GM12878 (cell line): ENCODE data around the gene EIF3A. TPM values are rescaled to one million over a fixed set of nuclear protein-coding genes. Genes with fewer than 3 reads are reported as not detected.

Source experiments
- BHLHE40 ChIP-seq, 2 experiments: fragments of 450-650 bp in 1 of 2; IDR thresholded peaks; 2 replicates each; pipeline ENCODE4 v1.6.1; 2011 to 2017; ENCODE audit warnings: low read depth in 2 of 2, borderline replicate concordance in 1 of 2, improper control_type of control experiment in 1 of 2, low read length in 1 of 2, mild to moderate bottlenecking in 1 of 2
- CHD4 ChIP-seq: fragments of 200-600 bp; sonication (generic); IDR thresholded peaks from 2 replicates; pipeline ENCODE4 v1.6.1; 2016; ENCODE audit warnings: mild to moderate bottlenecking
- EED ChIP-seq: sonication (generic); IDR thresholded peaks from 2 replicates; pipeline ENCODE4 v1.6.1; 2016; ENCODE audit warnings: antibody characterized with exemption, low read depth
- EP300 ChIP-seq, 2 experiments: fragments of 150-350 bp in 1 of 2; IDR thresholded peaks; 2 replicates each; pipeline ENCODE4 v1.6.1; 2011 to 2012; ENCODE audit warnings: low read depth in 2 of 2, low read length in 2 of 2, borderline replicate concordance in 1 of 2, improper control_type of control experiment in 1 of 2, inconsistent platforms in 1 of 2; ENCODE audit not compliant: control insufficient read depth in 1 of 2
- HDGF ChIP-seq: fragments of 450-650 bp; IDR thresholded peaks from 2 replicates; pipeline ENCODE4 v1.6.1; 2016; ENCODE audit warnings: antibody characterized with exemption
- KDM1A ChIP-seq: fragments of 200-600 bp; sonication (generic); IDR thresholded peaks from 2 replicates; pipeline ENCODE4 v1.6.1; 2016; ENCODE audit warnings: borderline replicate concordance
- PML ChIP-seq: IDR thresholded peaks from 2 replicates; pipeline ENCODE4 v1.6.1; 2012; ENCODE audit warnings: low read length, inconsistent platforms
- POLR2A ChIP-seq: IDR thresholded peaks from 2 replicates; pipeline ENCODE4 v1.6.1; 2011; ENCODE audit warnings: low read depth, mild to moderate bottlenecking, low read length
- RB1 ChIP-seq: fragments of 450-650 bp; formaldehyde crosslinking; IDR thresholded peaks from 2 replicates; pipeline ENCODE4 v1.6.1; 2017; ENCODE audit warnings: mild to moderate bottlenecking, borderline replicate concordance
- RELA ChIP-seq: fragments of 450-650 bp; IDR thresholded peaks from 2 replicates; pipeline ENCODE4 v1.8.0; 2014; ENCODE audit warnings: borderline replicate concordance; ENCODE audit not compliant: partially characterized antibody
- SIN3A ChIP-seq: IDR thresholded peaks from 2 replicates; pipeline ENCODE4 v1.6.1; 2012; ENCODE audit warnings: low read depth, low read length, improper control_type of control experiment
- SMAD1 ChIP-seq: fragments of 450-650 bp; IDR thresholded peaks from 2 replicates; pipeline ENCODE4 v1.6.1; 2018; ENCODE audit warnings: mild to moderate bottlenecking, low read depth; ENCODE audit not compliant: partially characterized antibody
- SREBF1 ChIP-seq: IDR thresholded peaks from 2 replicates; pipeline ENCODE4 v1.6.1; 2012; ENCODE audit warnings: mild to moderate bottlenecking, low read length
- YY1 ChIP-seq: IDR thresholded peaks from 2 replicates; pipeline ENCODE4 v1.6.1; 2011; ENCODE audit warnings: low read depth, mild to moderate bottlenecking, low read length
- ZNF217 ChIP-seq: fragments of 450-650 bp; IDR thresholded peaks from 2 replicates; pipeline ENCODE4 v1.6.1; 2017; ENCODE audit warnings: antibody characterized with exemption, mild to moderate bottlenecking
- polyA plus RNA-seq, 11 experiments: library from polyadenylated mRNA; depleted of rRNA in 4 of 11; unstranded in 6 of 11; stranded (reverse) in 5 of 11; fragments of >200 nt; fragmentation: Nextera tagmentation in 4 of 11; fragmentation: Illumina TruSeq in 1 of 11; extraction: Ambion mirVana in 4 of 11; extraction: Trizol in 1 of 11; gene quantifications; 1 replicate in 1 of 11; 2 replicates in 10 of 11; pipeline versions ENCODE4 v1.2.1 to v1.2.3, GENCODE V29; 2011 to 2016; ENCODE audit warnings: inconsistent platforms in 2 of 11, missing spikeins in 2 of 11, low read depth in 1 of 11
- total RNA-seq, 4 experiments: library from RNA; depleted of rRNA in 3 of 4; stranded (reverse); fragments of >200 nt in 3 of 4; fragmentation: Illumina TruSeq in 1 of 4; extraction: Trizol in 1 of 4; gene quantifications; 2 replicates each; pipeline versions ENCODE4 v1.2.1 to v1.2.3, GENCODE V29; 2013 to 2021
- TF ChIP-seq, protein P1 (sequence below): IDR thresholded peaks from 2 replicates; pipeline ENCODE4 v1.6.1; 2012; ENCODE audit warnings: low read length, inconsistent platforms
- TF ChIP-seq, protein P2 (sequence below): fragments of 150-350 bp; IDR thresholded peaks from 2 replicates; pipeline ENCODE4 v1.6.1; 2014; ENCODE audit warnings: mild to moderate bottlenecking, low read depth, low read length
- TF ChIP-seq, protein P3 (sequence below): fragments of 450-650 bp; conservative IDR thresholded peaks from 2 replicates; pipeline ENCODE4 v1.6.1; 2017; ENCODE audit warnings: mild to moderate bottlenecking, moderate library complexity
- TF ChIP-seq, protein P4 (sequence below): fragments of 450-650 bp; IDR thresholded peaks from 2 replicates; pipeline ENCODE4 v1.6.1; 2017; ENCODE audit warnings: mild to moderate bottlenecking, moderate library complexity
- TF ChIP-seq, protein P5 (sequence below): IDR thresholded peaks from 2 replicates; pipeline ENCODE4 v1.6.1; 2012; ENCODE audit warnings: low read depth, low read length, improper control_type of control experiment

Gene EIF3A
- total and polyA plus RNA-seq, 10 of the 15 experiments (the other 5 are each of a cell fraction or from before 2014, with no cell fraction given): 42.3 to 195 (median 96.3) TPM

DNA sequence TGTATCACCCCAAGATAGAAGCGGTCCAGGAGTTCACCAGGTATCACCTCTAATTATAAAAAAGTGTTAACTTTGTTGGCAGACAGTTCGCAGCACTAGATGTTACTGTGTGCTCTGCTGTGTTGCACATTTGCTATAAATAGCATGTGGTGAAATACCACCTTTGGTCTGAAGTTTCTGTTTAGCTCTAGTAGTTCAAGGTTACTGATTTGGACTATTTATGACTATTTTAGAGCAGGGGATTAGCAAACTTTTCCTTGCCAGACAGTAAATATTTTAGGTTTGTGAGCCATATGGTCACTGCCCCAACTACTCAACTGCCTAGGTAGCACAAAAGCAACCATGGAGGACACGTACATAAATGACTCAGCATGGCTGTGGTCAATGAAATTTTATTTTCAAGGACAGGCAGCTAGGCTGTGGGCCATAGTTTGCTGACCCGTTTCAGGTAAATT, 39.8 kb upstream of the EIF3A start (continued):
- peak; percentile 48 for TF ChIP-seq RELA
- TF ChIP-seq, protein P1, sequence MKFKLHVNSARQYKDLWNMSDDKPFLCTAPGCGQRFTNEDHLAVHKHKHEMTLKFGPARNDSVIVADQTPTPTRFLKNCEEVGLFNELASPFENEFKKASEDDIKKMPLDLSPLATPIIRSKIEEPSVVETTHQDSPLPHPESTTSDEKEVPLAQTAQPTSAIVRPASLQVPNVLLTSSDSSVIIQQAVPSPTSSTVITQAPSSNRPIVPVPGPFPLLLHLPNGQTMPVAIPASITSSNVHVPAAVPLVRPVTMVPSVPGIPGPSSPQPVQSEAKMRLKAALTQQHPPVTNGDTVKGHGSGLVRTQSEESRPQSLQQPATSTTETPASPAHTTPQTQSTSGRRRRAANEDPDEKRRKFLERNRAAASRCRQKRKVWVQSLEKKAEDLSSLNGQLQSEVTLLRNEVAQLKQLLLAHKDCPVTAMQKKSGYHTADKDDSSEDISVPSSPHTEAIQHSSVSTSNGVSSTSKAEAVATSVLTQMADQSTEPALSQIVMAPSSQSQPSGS: peak; percentile 79
- peak; percentile 86 for TF ChIP-seq ZNF217
- TF ChIP-seq, protein P2, sequence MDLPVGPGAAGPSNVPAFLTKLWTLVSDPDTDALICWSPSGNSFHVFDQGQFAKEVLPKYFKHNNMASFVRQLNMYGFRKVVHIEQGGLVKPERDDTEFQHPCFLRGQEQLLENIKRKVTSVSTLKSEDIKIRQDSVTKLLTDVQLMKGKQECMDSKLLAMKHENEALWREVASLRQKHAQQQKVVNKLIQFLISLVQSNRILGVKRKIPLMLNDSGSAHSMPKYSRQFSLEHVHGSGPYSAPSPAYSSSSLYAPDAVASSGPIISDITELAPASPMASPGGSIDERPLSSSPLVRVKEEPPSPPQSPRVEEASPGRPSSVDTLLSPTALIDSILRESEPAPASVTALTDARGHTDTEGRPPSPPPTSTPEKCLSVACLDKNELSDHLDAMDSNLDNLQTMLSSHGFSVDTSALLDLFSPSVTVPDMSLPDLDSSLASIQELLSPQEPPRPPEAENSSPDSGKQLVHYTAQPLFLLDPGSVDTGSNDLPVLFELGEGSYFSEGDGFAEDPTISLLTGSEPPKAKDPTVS: no peak
- no peak for TF ChIP-seq CHD4
- peak in 1 of 2 experiments; percentile 66; a peak in 3 of 4 replicates for TF ChIP-seq BHLHE40 (IDR thresholded peaks at IDR 0.05; ENCODE audit: borderline replicate concordance in 1 of 2, low read depth in 2 of 2, low read length in 1 of 2)
- TF ChIP-seq, protein P3, sequence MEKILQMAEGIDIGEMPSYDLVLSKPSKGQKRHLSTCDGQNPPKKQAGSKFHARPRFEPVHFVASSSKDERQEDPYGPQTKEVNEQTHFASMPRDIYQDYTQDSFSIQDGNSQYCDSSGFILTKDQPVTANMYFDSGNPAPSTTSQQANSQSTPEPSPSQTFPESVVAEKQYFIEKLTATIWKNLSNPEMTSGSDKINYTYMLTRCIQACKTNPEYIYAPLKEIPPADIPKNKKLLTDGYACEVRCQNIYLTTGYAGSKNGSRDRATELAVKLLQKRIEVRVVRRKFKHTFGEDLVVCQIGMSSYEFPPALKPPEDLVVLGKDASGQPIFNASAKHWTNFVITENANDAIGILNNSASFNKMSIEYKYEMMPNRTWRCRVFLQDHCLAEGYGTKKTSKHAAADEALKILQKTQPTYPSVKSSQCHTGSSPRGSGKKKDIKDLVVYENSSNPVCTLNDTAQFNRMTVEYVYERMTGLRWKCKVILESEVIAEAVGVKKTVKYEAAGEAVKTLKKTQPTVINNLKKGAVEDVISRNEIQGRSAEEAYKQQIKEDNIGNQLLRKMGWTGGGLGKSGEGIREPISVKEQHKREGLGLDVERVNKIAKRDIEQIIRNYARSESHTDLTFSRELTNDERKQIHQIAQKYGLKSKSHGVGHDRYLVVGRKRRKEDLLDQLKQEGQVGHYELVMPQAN: no peak
- TF ChIP-seq, protein P4, sequence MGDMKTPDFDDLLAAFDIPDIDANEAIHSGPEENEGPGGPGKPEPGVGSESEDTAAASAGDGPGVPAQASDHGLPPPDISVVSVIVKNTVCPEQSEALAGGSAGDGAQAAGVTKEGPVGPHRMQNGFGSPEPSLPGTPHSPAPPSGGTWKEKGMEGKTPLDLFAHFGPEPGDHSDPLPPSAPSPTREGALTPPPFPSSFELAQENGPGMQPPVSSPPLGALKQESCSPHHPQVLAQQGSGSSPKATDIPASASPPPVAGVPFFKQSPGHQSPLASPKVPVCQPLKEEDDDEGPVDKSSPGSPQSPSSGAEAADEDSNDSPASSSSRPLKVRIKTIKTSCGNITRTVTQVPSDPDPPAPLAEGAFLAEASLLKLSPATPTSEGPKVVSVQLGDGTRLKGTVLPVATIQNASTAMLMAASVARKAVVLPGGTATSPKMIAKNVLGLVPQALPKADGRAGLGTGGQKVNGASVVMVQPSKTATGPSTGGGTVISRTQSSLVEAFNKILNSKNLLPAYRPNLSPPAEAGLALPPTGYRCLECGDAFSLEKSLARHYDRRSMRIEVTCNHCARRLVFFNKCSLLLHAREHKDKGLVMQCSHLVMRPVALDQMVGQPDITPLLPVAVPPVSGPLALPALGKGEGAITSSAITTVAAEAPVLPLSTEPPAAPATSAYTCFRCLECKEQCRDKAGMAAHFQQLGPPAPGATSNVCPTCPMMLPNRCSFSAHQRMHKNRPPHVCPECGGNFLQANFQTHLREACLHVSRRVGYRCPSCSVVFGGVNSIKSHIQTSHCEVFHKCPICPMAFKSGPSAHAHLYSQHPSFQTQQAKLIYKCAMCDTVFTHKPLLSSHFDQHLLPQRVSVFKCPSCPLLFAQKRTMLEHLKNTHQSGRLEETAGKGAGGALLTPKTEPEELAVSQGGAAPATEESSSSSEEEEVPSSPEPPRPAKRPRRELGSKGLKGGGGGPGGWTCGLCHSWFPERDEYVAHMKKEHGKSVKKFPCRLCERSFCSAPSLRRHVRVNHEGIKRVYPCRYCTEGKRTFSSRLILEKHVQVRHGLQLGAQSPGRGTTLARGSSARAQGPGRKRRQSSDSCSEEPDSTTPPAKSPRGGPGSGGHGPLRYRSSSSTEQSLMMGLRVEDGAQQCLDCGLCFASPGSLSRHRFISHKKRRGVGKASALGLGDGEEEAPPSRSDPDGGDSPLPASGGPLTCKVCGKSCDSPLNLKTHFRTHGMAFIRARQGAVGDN: no peak
- peak; percentile 66 to 74; a peak in 3 of 4 replicates for TF ChIP-seq EP300 (IDR thresholded peaks at IDR 0.05; ENCODE audit: borderline replicate concordance in 1 of 2, control insufficient read depth in 1 of 2, low read depth in 2 of 2, low read length in 2 of 2)
- no peak for TF ChIP-seq POLR2A
- TF ChIP-seq KDM1A: no peak
- no peak for TF ChIP-seq HDGF
- peak; percentile 60 for TF ChIP-seq PML
- no peak for TF ChIP-seq RB1
- peak; percentile 87 for TF ChIP-seq YY1
- no peak for TF ChIP-seq SIN3A
- no peak for TF ChIP-seq SMAD1
- TF ChIP-seq, protein P5, sequence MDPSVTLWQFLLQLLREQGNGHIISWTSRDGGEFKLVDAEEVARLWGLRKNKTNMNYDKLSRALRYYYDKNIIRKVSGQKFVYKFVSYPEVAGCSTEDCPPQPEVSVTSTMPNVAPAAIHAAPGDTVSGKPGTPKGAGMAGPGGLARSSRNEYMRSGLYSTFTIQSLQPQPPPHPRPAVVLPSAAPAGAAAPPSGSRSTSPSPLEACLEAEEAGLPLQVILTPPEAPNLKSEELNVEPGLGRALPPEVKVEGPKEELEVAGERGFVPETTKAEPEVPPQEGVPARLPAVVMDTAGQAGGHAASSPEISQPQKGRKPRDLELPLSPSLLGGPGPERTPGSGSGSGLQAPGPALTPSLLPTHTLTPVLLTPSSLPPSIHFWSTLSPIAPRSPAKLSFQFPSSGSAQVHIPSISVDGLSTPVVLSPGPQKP: no peak
- peak; percentile 82 for TF ChIP-seq EED
- no peak for TF ChIP-seq SREBF1
